LHCN-M2 (cell line): ENCODE measurements around the gene DENND6A. TPM values are rescaled to one million over a fixed set of nuclear protein-coding genes. Genes with fewer than 3 reads are reported as not detected.

ENCODE experiments used
- DNase-seq: peaks from one replicate; pipeline ENCODE4 v3.0.0-alpha.2; 2012; ENCODE audit warnings: low read depth
- total RNA-seq: library from RNA; depleted of rRNA; stranded (reverse); fragments of >200 nt; gene quantifications from 2 replicates; pipeline ENCODE4 v1.2.3, GENCODE V29; 2014; rRNA removed

The DENND6A gene
- total RNA-seq, 1 experiment from 2014 or later: 14.8 TPM

DNA sequence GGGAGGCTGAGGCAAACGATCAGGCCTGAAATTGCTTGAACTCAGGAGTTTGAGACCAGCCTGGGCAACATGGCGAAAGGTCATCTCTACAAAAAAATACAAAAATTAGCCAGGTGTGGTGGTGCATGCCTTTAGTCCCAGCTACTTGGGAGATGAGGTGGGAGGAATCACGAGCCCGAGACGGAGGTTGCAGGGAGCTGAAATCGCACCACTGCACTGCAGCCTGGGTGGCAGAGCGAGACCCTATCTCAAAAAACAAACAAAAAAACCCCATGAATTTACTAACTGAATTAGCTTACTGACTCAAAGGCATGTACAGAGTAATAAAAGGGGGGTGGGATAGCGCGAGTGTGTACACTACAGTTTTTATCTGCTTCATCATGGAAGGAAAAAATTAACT, 115.1 kb downstream of the DENND6A start:
- DNase-seq: no peak

DNA sequence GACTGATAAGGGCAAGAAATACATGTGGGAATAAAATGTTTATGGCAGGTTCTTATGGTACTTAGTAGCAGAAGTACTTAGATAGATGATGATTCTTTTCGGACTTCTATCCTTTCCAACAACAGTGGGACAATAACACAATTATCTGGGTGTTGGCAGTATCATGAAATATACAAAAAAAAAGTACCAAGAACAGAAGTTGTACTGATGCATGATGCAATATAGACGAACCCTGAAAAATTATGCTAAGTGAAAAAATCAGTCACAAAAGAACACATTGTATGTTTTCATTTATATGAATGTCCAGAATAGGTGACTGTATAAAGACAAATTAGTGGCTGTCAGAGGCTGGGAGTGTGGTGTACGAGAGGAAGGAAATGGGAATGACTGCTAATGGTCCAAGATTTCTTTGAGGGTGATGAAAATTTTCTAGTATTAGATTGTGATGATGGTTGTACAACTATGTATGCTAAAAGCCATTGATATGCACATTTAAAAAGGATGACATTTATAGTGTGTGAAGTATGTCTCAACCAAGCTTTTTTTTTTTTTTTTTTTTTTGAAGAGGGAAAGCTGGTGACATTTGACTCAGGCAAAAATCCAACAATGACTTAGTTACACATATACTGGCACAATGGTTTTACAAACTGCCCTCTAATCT, 116.8 kb downstream of the DENND6A start:
- no peak for DNase-seq

Other genes with a start within 250 kb of the DENND6A start
- 0.77 and 1.6 TPM in 2 replicates for gene DNAH12, start 148.7 kb downstream of the DENND6A start, total RNA-seq
- 22.7 and 25.3 TPM in 2 replicates for gene PDE12, start 136.8 kb downstream of the DENND6A start, total RNA-seq
- gene ARF4, start 95.7 kb downstream of the DENND6A start, total RNA-seq: 266 and 275 TPM in 2 replicates
- 30.0 and 32.3 TPM in 2 replicates for gene SLMAP, start 63.2 kb upstream of the DENND6A start, total RNA-seq